ENCODE results near the gene APLF.

- TF ChIP-seq CTCF (IDR thresholded peaks at IDR 0.05 in 4 of 5, conservative IDR thresholded peaks at IDR 0.05 in 1 of 5) (no peak), POLR2A (IDR thresholded peaks at IDR 0.05) (no peak)
These were observed 53.7 kb downstream of the APLF start for GRCh38 chr2:68521037-68521436.

Data from gastrocnemius medialis (tissue), 4 donors.